Neutrophil (primary cell): ENCODE measurements around the gene LRRN1.

Source experiments
- H3K27ac ChIP-seq: fragments of 200-600 bp; sonication (generic); 2 replicates; pipeline ENCODE4 v1.5.1; 2016; ENCODE audit warnings: mild to moderate bottlenecking, moderate library complexity
- H3K27me3 ChIP-seq: fragments of 200-600 bp; sonication (generic); 2 replicates; pipeline ENCODE4 v1.6.0; 2016; ENCODE audit warnings: mild to moderate bottlenecking
- H3K36me3 ChIP-seq: fragments of 200-600 bp; sonication (generic); 2 replicates; pipeline ENCODE4 v1.5.1; 2017
- H3K4me1 ChIP-seq, 2 experiments: fragments of 200-600 bp in 1 of 2; sonication (generic) in 1 of 2; 1 replicate in 1 of 2; 2 replicates in 1 of 2; pipeline versions ENCODE4 v1.5.1 to v1.6.1; 2013 to 2016; ENCODE audit warnings: low read depth in 1 of 2, low read length in 1 of 2, mild to moderate bottlenecking in 1 of 2, moderate library complexity in 1 of 2; ENCODE audit not compliant: control insufficient read depth in 1 of 2, insufficient read depth in 1 of 2
- H3K4me3 ChIP-seq, 2 experiments: fragments of 200-600 bp in 1 of 2; sonication (generic) in 1 of 2; 1 replicate in 1 of 2; 2 replicates in 1 of 2; pipeline ENCODE4 v1.5.1; 2013 to 2016; ENCODE audit warnings: low read depth in 1 of 2, low read length in 1 of 2, mild to moderate bottlenecking in 1 of 2, moderate library complexity in 1 of 2
- H3K9me3 ChIP-seq: fragments of 200-600 bp; sonication (generic); 2 replicates; pipeline ENCODE4 v1.5.1; 2016
- TF ChIP-seq, protein P1 (sequence below): fragments of 200-600 bp; sonication (generic); IDR thresholded peaks from 2 replicates; pipeline ENCODE4 v1.5.1; 2016; ENCODE audit warnings: antibody characterized with exemption

Gene LRRN1

DNA sequence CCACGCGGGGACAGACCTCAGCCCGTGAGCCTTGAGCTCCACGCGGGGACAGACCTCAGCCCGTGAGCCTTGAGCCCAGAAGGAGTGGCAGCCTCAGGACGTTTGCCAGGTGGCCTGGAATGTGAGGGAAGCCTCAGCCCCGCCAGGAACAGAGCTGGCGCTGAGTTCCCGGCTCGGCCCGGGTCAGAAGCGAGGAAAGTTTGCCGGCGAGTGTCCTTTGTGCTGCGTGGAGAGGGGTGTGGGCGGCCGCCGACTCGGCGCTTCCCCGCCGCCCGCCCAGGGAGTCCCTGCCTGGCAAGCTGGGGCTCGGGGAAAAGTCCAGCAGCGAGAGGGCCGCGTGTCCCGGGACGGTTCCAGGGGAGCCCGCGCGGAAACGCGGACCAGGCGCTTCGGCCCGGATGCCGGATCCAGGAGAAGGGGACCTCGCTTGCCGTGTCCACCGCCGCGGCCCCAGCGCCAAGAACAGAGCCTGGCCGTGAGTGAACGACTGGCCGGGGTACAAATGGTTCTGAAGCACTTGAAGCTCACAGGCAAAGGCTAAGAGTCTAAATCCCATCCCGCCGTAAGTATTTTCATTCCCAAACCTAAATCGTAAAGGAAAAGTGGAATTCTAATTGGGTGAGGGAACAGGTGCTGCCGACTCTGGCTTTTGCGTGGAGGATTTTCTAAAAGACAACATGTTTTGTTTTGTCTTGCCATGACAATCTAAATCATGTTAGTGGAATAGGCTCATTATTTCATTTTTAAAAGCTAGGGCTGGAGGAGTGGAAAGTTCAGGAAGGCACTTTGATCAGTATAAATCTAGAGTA is 1.7 kb downstream of the LRRN1 start:
- H3K27me3 ChIP-seq = peaks cover 69% of the 10 kb centered on the region

GRCh38 chr3:3801494-3801841 is 2.2 kb downstream of the LRRN1 start:
- H3K4me1 ChIP-seq = peaks cover 23 to 28% of the 10 kb centered on the region in 2 experiments
- H3K27me3 ChIP-seq = peaks cover 63% of the 10 kb centered on the region
- H3K4me3 ChIP-seq = peak overlapping the region; percentile 75 to 83
- no peak overlapping the region for H3K27ac ChIP-seq
- H3K36me3 ChIP-seq = peaks cover under 1% of the 10 kb centered on the region
- no peaks in the 10 kb centered on the region for H3K9me3 ChIP-seq
- TF ChIP-seq, protein P1, sequence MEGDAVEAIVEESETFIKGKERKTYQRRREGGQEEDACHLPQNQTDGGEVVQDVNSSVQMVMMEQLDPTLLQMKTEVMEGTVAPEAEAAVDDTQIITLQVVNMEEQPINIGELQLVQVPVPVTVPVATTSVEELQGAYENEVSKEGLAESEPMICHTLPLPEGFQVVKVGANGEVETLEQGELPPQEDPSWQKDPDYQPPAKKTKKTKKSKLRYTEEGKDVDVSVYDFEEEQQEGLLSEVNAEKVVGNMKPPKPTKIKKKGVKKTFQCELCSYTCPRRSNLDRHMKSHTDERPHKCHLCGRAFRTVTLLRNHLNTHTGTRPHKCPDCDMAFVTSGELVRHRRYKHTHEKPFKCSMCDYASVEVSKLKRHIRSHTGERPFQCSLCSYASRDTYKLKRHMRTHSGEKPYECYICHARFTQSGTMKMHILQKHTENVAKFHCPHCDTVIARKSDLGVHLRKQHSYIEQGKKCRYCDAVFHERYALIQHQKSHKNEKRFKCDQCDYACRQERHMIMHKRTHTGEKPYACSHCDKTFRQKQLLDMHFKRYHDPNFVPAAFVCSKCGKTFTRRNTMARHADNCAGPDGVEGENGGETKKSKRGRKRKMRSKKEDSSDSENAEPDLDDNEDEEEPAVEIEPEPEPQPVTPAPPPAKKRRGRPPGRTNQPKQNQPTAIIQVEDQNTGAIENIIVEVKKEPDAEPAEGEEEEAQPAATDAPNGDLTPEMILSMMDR = no peak

More for the DNA sequence above, 1.7 kb downstream of the LRRN1 start:
- Histone ChIP-seq H3K36me3 (no peaks in the 10 kb centered on the region), H3K27ac (peak overlapping the region; percentile 73), H3K4me3 (peak overlapping the region; percentile 75 to 83), H3K4me1 (peaks cover 23 to 28% of the 10 kb centered on the region in 2 experiments), H3K9me3 (no peaks in the 10 kb centered on the region)
- TF ChIP-seq, protein P1 = no peak

DNA sequence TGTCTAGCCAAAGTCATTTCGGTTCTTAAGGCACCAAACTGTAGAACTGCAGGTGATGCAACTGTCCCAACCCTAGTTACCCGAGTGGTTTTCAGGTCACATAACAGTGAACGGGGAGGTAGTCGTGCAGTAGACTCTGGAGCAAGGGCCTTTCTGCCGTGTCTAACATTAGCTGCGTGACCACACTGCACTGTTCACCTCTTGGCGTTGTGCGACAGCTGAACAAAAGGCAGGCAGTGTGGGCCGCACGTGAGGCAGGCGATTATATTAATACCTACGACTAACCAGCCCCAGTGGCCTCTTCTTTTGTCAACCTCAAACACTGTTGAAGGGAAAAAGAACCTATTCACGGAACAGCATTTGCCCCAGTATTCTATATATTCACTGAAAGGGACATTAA is 2.8 kb downstream of the LRRN1 start:
- peaks cover 4% of the 10 kb centered on the region for H3K36me3 ChIP-seq
- peaks cover 57% of the 10 kb centered on the region for H3K27me3 ChIP-seq
- TF ChIP-seq, protein P1 = no peak
- no peak overlapping the region for H3K4me3 ChIP-seq
- H3K4me1 ChIP-seq = peaks cover 23 to 28% of the 10 kb centered on the region in 2 experiments
- H3K27ac ChIP-seq = no peak overlapping the region
- no peaks in the 10 kb centered on the region for H3K9me3 ChIP-seq

DNA sequence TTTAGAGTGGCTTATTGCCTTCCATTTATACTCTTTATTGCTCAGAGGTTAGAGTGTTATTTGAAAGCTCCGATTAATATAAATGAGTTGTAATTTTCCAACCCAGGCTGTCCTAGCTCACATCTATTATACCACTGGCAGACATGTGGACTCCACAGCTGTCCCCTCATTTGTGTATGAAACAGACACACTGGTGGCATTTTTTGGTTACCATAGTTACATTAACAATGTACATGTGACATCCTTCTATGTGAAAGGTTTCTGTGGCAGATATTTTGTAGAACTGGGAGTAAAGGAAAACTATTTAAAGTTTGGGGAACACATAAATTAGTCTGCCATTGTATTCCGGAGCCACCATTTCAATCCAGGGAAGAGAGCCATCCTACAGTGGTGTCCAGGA is 5.3 kb downstream of the LRRN1 start:
- Histone ChIP-seq H3K27ac (no peak overlapping the region), H3K27me3 (peaks cover 43% of the 10 kb centered on the region), H3K36me3 (peaks cover 9% of the 10 kb centered on the region), H3K4me1 (peaks cover 16 to 21% of the 10 kb centered on the region in 2 experiments), H3K4me3 (no peak overlapping the region), H3K9me3 (no peaks in the 10 kb centered on the region)
- TF ChIP-seq, protein P1 = no peak

DNA sequence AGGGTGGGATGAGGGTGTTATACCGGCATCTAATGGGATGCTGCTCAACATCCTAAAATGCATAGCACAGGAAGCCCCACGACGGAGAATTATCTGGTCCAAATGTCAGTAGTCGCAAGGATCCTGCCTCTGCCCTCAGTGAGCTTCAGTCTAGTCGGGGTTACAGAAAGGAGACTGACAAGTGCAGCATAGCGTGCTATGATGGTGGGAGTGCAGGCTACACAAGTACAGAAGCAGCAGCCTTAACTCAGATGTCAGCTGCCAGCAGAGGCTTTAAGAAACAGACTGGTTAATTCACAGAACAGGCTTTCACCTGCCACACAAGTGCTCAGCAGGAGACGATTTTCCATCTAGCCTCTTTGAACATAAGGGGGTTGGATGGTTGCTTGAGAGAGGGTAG is 6.9 kb downstream of the LRRN1 start:
- Histone ChIP-seq H3K9me3 (no peaks in the 10 kb centered on the region), H3K4me3 (no peak overlapping the region), H3K4me1 (peaks cover 14 to 16% of the 10 kb centered on the region in 2 experiments), H3K36me3 (peaks cover 9% of the 10 kb centered on the region), H3K27me3 (peaks cover 36% of the 10 kb centered on the region), H3K27ac (no peak overlapping the region)
- TF ChIP-seq, protein P1 = no peak
